DOHH2 (cell line): ENCODE measurements around the gene FAM229B.

Source experiments
- H3F3A ChIP-seq: fragments of 200-600 bp; sonication (generic), shearing (Covaris generic); 2 replicates; pipeline ENCODE4 v1.6.0; 2016; ENCODE audit warnings: antibody characterized with exemption, mild to moderate bottlenecking; ENCODE audit not compliant: control insufficient read depth, insufficient read depth
- H3K27ac ChIP-seq: fragments of 200-600 bp; sonication (generic); 2 replicates; pipeline ENCODE4 v1.5.1; 2014; ENCODE audit warnings: low read depth, mild to moderate bottlenecking, low read length, moderate library complexity
- H3K27me3 ChIP-seq: fragments of 200-600 bp; sonication (generic); 2 replicates; pipeline ENCODE4 v1.6.1; 2014; ENCODE audit warnings: mild to moderate bottlenecking, low read length, mixed read lengths; ENCODE audit not compliant: control insufficient read depth
- H3K36me3 ChIP-seq: fragments of 200-600 bp; sonication (generic); 2 replicates; pipeline ENCODE4 v1.6.1; 2014; ENCODE audit warnings: mild to moderate bottlenecking, low read length, moderate library complexity, mixed read lengths; ENCODE audit not compliant: control insufficient read depth
- H3K4me1 ChIP-seq: fragments of 200-600 bp; sonication (generic); 2 replicates; pipeline ENCODE4 v1.6.1; 2014; ENCODE audit warnings: mild to moderate bottlenecking, low read length, mixed read lengths; ENCODE audit not compliant: control insufficient read depth
- H3K4me2 ChIP-seq: fragments of 200-600 bp; sonication (generic); 2 replicates; pipeline ENCODE4 v1.6.0; 2014; ENCODE audit warnings: mild to moderate bottlenecking, low read length, moderate library complexity
- H3K4me3 ChIP-seq: fragments of 200-600 bp; sonication (generic); 2 replicates; pipeline ENCODE4 v1.5.1; 2014; ENCODE audit warnings: mild to moderate bottlenecking, low read length, mixed read lengths
- H3K79me2 ChIP-seq: fragments of 200-600 bp; sonication (generic); 2 replicates; pipeline ENCODE4 v1.6.1; 2014; ENCODE audit warnings: mild to moderate bottlenecking, low read length, mixed read lengths; ENCODE audit not compliant: control insufficient read depth
- H3K9me2 ChIP-seq: fragments of 200-600 bp; sonication (generic); replicated peaks from 2 replicates; pipeline ENCODE4 v1.6.1; 2014; ENCODE audit warnings: mild to moderate bottlenecking, low read length, mixed read lengths; ENCODE audit not compliant: control insufficient read depth
- H3K9me3 ChIP-seq: fragments of 200-600 bp; sonication (generic); 2 replicates; pipeline ENCODE4 v1.6.1; 2014; ENCODE audit warnings: antibody characterized with exemption, low read length, mixed read lengths; ENCODE audit not compliant: control insufficient read depth, insufficient read depth
- H4K20me1 ChIP-seq: fragments of 200-600 bp; sonication (generic); 2 replicates; pipeline ENCODE4 v1.6.0; 2014; ENCODE audit warnings: low read depth, mild to moderate bottlenecking, antibody characterized with exemption, low read length, moderate library complexity; ENCODE audit not compliant: control insufficient read depth, insufficient read depth
- EZH2phosphoT487 ChIP-seq: fragments of 200-600 bp; sonication (generic); IDR thresholded peaks from 2 replicates; pipeline ENCODE4 v1.6.1; 2017; ENCODE audit warnings: borderline replicate concordance, mild to moderate bottlenecking, antibody characterized with exemption, low read length, moderate library complexity, mixed read lengths
- TF ChIP-seq, protein P1 (sequence below): fragments of 200-600 bp; sonication (generic); IDR thresholded peaks from one replicate; pipeline ENCODE4 v1.5.1; 2014; ENCODE audit warnings: antibody characterized with exemption, mild to moderate bottlenecking, low read depth, low read length; ENCODE audit not compliant: poor library complexity, severe bottlenecking

The FAM229B gene

DNA sequence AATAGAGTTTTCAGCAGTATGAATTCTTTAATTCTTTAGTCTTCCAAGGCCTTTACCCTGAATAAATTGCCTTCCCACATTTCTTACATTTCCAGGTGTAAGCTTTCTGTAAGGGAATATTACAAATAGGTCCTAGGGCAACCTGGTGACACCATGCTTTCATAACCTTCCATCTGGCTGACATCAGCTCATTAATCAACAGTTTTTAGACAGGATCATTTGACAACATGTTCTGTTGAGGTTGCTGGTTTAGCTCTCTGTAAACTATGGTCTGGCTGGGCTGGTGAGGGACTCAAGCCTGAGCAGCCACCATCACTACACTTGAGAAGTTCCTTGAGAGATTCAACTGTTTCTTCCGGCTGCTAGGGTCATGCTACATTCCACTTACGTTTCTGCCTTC is 19.2 kb downstream of the FAM229B start:
- Histone ChIP-seq H3K9me2 (no peaks in the 10 kb centered on the region), H3F3A (no peaks in the 10 kb centered on the region), H3K4me1 (no peaks in the 10 kb centered on the region), H3K27me3 (no peaks in the 10 kb centered on the region), H3K27ac (no peak overlapping the region), H3K79me2 (no peaks in the 10 kb centered on the region), H4K20me1 (no peaks in the 10 kb centered on the region), H3K4me3 (no peak overlapping the region), H3K36me3 (no peaks in the 10 kb centered on the region), H3K9me3 (no peaks in the 10 kb centered on the region), H3K4me2 (no peak overlapping the region)
- TF ChIP-seq EZH2phosphoT487: no peak
- TF ChIP-seq, protein P1, sequence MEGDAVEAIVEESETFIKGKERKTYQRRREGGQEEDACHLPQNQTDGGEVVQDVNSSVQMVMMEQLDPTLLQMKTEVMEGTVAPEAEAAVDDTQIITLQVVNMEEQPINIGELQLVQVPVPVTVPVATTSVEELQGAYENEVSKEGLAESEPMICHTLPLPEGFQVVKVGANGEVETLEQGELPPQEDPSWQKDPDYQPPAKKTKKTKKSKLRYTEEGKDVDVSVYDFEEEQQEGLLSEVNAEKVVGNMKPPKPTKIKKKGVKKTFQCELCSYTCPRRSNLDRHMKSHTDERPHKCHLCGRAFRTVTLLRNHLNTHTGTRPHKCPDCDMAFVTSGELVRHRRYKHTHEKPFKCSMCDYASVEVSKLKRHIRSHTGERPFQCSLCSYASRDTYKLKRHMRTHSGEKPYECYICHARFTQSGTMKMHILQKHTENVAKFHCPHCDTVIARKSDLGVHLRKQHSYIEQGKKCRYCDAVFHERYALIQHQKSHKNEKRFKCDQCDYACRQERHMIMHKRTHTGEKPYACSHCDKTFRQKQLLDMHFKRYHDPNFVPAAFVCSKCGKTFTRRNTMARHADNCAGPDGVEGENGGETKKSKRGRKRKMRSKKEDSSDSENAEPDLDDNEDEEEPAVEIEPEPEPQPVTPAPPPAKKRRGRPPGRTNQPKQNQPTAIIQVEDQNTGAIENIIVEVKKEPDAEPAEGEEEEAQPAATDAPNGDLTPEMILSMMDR: no peak

DNA sequence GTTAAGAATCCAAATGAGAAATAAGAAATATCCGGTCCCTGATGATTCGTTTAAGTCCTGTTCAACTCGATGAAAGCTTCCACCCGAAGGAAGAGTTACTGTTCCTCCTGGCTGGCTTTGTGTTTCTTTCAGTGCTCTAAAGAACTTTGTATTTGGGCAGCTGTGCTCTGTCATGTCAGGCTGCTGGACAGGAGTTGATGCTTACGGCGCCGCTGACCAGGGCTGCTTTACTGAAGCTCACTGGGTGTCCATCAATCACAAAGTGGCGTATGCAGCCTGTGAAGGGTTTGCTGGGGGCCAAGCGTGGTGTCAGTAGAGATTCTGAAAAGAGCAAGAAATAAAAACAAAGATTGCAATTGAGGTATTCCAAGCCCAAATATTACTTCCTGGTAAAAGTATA is 21.9 kb downstream of the FAM229B start:
- H3K4me3 ChIP-seq: no peak overlapping the region
- H3K36me3 ChIP-seq: no peaks in the 10 kb centered on the region
- peaks cover 6% of the 10 kb centered on the region; the same call in 1 of the 2 replicates for H3K27me3 ChIP-seq
- H3K27ac ChIP-seq: no peak overlapping the region
- no peaks in the 10 kb centered on the region for H3F3A ChIP-seq
- no peaks in the 10 kb centered on the region for H3K9me3 ChIP-seq
- no peak for TF ChIP-seq EZH2phosphoT487
- TF ChIP-seq, protein P1: no peak
- no peaks in the 10 kb centered on the region for H3K9me2 ChIP-seq
- no peaks in the 10 kb centered on the region for H4K20me1 ChIP-seq
- no peak overlapping the region for H3K4me2 ChIP-seq
- H3K4me1 ChIP-seq: no peaks in the 10 kb centered on the region
- H3K79me2 ChIP-seq: no peaks in the 10 kb centered on the region

DNA sequence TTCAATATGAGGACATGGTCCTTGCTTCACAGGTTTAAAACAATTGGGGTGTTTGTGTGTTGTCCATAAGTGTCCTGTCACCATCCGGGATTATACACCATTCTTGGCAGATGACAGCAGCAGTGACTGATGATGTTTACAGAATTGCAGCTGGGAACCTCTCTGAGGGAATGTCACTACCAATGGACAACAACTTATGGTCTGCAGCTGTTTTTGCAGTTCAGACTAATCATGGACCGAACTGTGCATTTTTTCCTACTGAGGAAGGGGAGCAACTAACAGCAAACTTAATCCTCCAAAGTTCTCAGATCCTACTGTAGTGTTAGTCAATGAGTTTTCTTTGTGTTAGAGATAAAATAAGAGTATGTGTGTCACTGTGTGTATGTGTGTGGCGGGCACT is 26.0 kb downstream of the FAM229B start:
- Histone ChIP-seq H3K27me3 (peaks cover 6% of the 10 kb centered on the region; the same call in 1 of the 2 replicates), H3K4me1 (no peaks in the 10 kb centered on the region), H4K20me1 (no peaks in the 10 kb centered on the region), H3K9me3 (no peaks in the 10 kb centered on the region), H3F3A (no peaks in the 10 kb centered on the region), H3K36me3 (no peaks in the 10 kb centered on the region), H3K27ac (no peak overlapping the region), H3K79me2 (no peaks in the 10 kb centered on the region), H3K4me3 (no peak overlapping the region), H3K4me2 (no peak overlapping the region), H3K9me2 (no peaks in the 10 kb centered on the region)
- TF ChIP-seq, protein P1: no peak
- no peak for TF ChIP-seq EZH2phosphoT487
